RWPE1 (cell line): ENCODE measurements around the gene CRB2.

Experiments
- CTCF ChIA-PET: fragments of 350-600 bp; sonication (Branson Sonifier 250); formaldehyde crosslinking; extraction: SDS; loops from one replicate; lab custom pipeline; 2021; lab: Yijun Ruan, JAX
- POLR2A ChIA-PET: fragments of 400-600 bp; formaldehyde crosslinking; extraction: SDS; loops from one replicate; lab custom pipeline; 2020; ENCODE audit warnings: antibody characterized with exemption; ENCODE audit not compliant: low non-redundant PET; lab: Yijun Ruan, JAX
- DNase-seq: peaks from one replicate; pipeline ENCODE4 v3.0.0; 2012; ENCODE audit warnings: low spot score
- H3K27ac ChIP-seq: fragments of 450-650 bp; 2 replicates; pipeline ENCODE4 v1.5.1; 2017
- TF ChIP-seq, protein P1 (sequence below): fragments of 450-650 bp; conservative IDR thresholded peaks from 2 replicates; pipeline ENCODE4 v1.5.1; 2017; ENCODE audit warnings: low read depth, mild to moderate bottlenecking

The CRB2 gene

GRCh38 chr9:123425261-123425821 is 69.3 kb downstream of the CRB2 start:
- DNase-seq, result no peak
- TF ChIP-seq, protein P1, sequence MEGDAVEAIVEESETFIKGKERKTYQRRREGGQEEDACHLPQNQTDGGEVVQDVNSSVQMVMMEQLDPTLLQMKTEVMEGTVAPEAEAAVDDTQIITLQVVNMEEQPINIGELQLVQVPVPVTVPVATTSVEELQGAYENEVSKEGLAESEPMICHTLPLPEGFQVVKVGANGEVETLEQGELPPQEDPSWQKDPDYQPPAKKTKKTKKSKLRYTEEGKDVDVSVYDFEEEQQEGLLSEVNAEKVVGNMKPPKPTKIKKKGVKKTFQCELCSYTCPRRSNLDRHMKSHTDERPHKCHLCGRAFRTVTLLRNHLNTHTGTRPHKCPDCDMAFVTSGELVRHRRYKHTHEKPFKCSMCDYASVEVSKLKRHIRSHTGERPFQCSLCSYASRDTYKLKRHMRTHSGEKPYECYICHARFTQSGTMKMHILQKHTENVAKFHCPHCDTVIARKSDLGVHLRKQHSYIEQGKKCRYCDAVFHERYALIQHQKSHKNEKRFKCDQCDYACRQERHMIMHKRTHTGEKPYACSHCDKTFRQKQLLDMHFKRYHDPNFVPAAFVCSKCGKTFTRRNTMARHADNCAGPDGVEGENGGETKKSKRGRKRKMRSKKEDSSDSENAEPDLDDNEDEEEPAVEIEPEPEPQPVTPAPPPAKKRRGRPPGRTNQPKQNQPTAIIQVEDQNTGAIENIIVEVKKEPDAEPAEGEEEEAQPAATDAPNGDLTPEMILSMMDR, result no peak
- POLR2A ChIA-PET, result no interaction called here
- no peak overlapping the region for H3K27ac ChIP-seq
- CTCF ChIA-PET, result interaction anchor here (0.5 to 1.2 kb wide), 2 partner anchors 9 to 14 kb away, joined by 3 to 6 read pairs; no protein-coding TSS in a partner anchor

DNA sequence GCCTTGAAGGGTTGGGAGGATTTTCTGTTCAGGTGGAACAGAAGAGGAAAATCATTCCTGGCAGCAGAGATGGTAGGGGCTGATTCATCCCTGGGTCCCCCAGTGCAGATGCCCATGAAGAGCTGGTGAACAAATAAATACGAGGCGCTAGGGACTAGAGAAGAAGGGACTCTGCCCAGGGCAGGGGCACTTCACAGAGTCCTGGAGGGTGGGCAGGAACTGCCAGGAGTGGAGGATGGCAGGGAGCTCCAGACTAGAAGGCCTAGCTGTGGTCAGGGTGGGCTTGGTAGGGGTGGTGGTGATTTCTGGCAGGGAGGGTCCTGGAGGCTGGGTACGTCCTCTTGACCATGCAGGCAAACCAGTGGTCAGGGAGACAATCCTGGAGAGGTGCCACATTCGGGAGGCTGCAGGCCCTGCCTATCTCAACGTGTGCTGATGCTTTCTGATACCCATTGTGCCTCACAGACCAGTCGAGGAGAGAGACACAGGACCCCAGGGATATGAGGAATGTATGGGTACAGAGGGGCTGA is 69.9 kb downstream of the CRB2 start:
- ChIA-PET POLR2A (no interaction called here), CTCF (interaction anchor here (0.5 to 0.6 kb wide), 2 partner anchors 10 to 192 kb away, joined by 3 to 4 read pairs; no protein-coding TSS in a partner anchor)
- no peak overlapping the region for H3K27ac ChIP-seq
- TF ChIP-seq, protein P1, result no peak
- DNase-seq, result no peak

DNA sequence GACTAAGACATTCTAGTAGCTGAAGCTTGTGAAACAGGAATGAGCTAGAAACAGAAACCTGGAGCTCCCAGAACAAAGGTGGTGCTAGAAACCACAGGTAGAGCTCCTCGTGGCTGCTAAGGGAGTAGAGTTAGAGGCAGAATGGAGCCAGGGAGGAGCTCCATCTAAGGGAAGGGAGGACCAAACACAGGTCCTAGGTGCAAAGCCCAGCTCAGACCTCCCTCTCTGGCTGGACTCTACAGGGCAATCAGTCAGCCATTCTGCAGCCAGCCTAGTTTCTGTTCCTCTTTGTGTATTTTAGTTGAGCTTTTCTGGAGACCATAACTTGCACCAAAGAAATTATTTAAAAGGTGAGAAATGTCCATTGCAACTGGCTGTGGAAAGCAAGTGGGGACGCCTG is 70.4 kb downstream of the CRB2 start:
- CTCF ChIA-PET, result interaction anchor here (0.6 kb wide), 1 partner anchor 192 kb away, joined by 4 read pairs; no protein-coding TSS in a partner anchor
- POLR2A ChIA-PET, result no interaction called here
- TF ChIP-seq, protein P1, result no peak

More for the DNA sequence above, 70.4 kb downstream of the CRB2 start:
- no peak overlapping the region for H3K27ac ChIP-seq
- no peak for DNase-seq
